ENCODE data around the gene RADIL.

Gene RADIL

GRCh38 chr7:4880218-4880617 lies 3.3 kb downstream of the RADIL start:
- DNase-seq = no peak

GRCh38 chr7:4879396-4880081 lies 4.0 kb downstream of the RADIL start:
- no peak for DNase-seq

GRCh38 chr7:4878336-4879335 lies 4.9 kb downstream of the RADIL start:
- no peak for DNase-seq

GRCh38 chr7:4876586-4876985 lies 6.9 kb downstream of the RADIL start:
- DNase-seq = no peak

- DNase-seq = no peak
Observed at GRCh38 chr7:4875391-4875790, 8.1 kb downstream of the RADIL start.

- DNase-seq = no peak
Observed at GRCh38 chr7:4873071-4873944, 10.2 kb downstream of the RADIL start.

- DNase-seq = no peak
Observed at GRCh38 chr7:4871930-4872675, 11.4 kb downstream of the RADIL start.

GRCh38 chr7:4871056-4871680 lies 12.3 kb downstream of the RADIL start:
- DNase-seq = no peak

GRCh38 chr7:4868493-4868892 lies 15.0 kb downstream of the RADIL start:
- DNase-seq = no peak

GRCh38 chr7:4866528-4867496 lies 16.7 kb downstream of the RADIL start:
- no peak for DNase-seq

- no peak for DNase-seq
Observed at GRCh38 chr7:4862156-4862555, 21.4 kb downstream of the RADIL start.

- no peak for DNase-seq
Observed at GRCh38 chr7:4861673-4862072, 21.8 kb downstream of the RADIL start, which contains the start of gene PAPOLB. PAPOLB (minus strand) TSS chr7:4862030; CDS start chr7:4861810, 220 bp downstream.

GRCh38 chr7:4861227-4861626 lies 22.3 kb downstream of the RADIL start:
- DNase-seq = peak; percentile 33

GRCh38 chr7:4857189-4857588 lies 26.3 kb downstream of the RADIL start:
- no peak for DNase-seq

GRCh38 chr7:4856336-4857057 lies 27.0 kb downstream of the RADIL start:
- no peak for DNase-seq

GRCh38 chr7:4854916-4855315 lies 28.6 kb downstream of the RADIL start:
- DNase-seq = no peak

- no peak for DNase-seq
Observed at GRCh38 chr7:4851459-4852422, 31.8 kb downstream of the RADIL start.

GRCh38 chr7:4850262-4850795 lies 33.2 kb downstream of the RADIL start:
- no peak for DNase-seq
